GM12878 (cell line): ENCODE measurements around the gene RNU5B-1. TPM values are rescaled to one million over a fixed set of nuclear protein-coding genes. Genes with fewer than 3 reads are reported as not detected.

Experiments
- ATAC-seq: fragments of 200-7000 bp; cut with Tn5 transposase; 3 replicates; pipeline ENCODE4 v1.9.1; 2020; ENCODE audit warnings: mild to moderate bottlenecking, moderate library complexity
- BruUV-seq: library from RNA; stranded (reverse); fragments of 400-500 nt; replicated peaks from 2 replicates; lab custom pipeline; 2021; lab: Mats Ljungman, UMichigan
- CTCF ChIA-PET: fragments of 300-600 bp; sonication (Branson Sonifier 250); formaldehyde crosslinking; extraction: SDS; loops from one replicate; lab custom pipeline; 2021; ENCODE audit warnings: inconsistent platforms; lab: Yijun Ruan, JAX
- POLR2A ChIA-PET: fragments of 350-600 bp; formaldehyde crosslinking; extraction: SDS; loops from one replicate; lab custom pipeline; 2021; ENCODE audit warnings: inconsistent platforms; lab: Charles Lee
- RAD21 ChIA-PET: fragments of 300-600 bp; sonication (Branson Sonifier 250); formaldehyde crosslinking; loops from one replicate; lab custom pipeline; 2023; ENCODE audit warnings: antibody characterized with exemption; ENCODE audit not compliant: unreplicated experiment; lab: Charles Lee
- SMC1A ChIA-PET: fragments of 300-600 bp; sonication (Branson Sonifier 250); formaldehyde crosslinking; loops from one replicate; lab custom pipeline; 2023; ENCODE audit not compliant: unreplicated experiment, uncharacterized antibody; lab: Charles Lee
- DNase-seq: peaks from one replicate; pipeline ENCODE4 v3.0.0-alpha.2; 2011; ENCODE audit warnings: low read depth, low spot score
- FAIRE-seq: peaks from 3 replicates; lab custom pipeline; 2011; peaks lifted over from hg19 to GRCh38; lab: Jason Lieb, UNC
- H2AFZ ChIP-seq: 2 replicates; pipeline ENCODE4 v1.6.0; 2011; ENCODE audit warnings: low read depth, low read length, control low read depth; ENCODE audit not compliant: control insufficient read depth
- H3K27ac ChIP-seq: 2 replicates; pipeline ENCODE4 v1.5.1; 2011; ENCODE audit warnings: control low read depth; ENCODE audit not compliant: control insufficient read depth, insufficient read depth
- H3K27me3 ChIP-seq, 2 experiments: replicated peaks in 1 of 2; 2 replicates each; pipeline versions ENCODE4 v1.6.0 to v1.6.1; 2011; ENCODE audit warnings: low read length in 1 of 2; ENCODE audit not compliant: control insufficient read depth in 2 of 2, insufficient read depth in 2 of 2
- H3K36me3 ChIP-seq, 2 experiments: 2 replicates each; pipeline ENCODE4 v1.5.1; 2011; ENCODE audit warnings: low read length in 1 of 2; ENCODE audit not compliant: control insufficient read depth in 2 of 2, insufficient read depth in 2 of 2
- H3K4me1 ChIP-seq: 2 replicates; pipeline ENCODE4 v1.6.1; 2011; ENCODE audit warnings: mild to moderate bottlenecking, low read length, moderate library complexity, mixed read lengths; ENCODE audit not compliant: control insufficient read depth, insufficient read depth
- H3K4me2 ChIP-seq: 2 replicates; pipeline ENCODE4 v1.6.0; 2011; ENCODE audit warnings: control low read depth; ENCODE audit not compliant: control insufficient read depth, insufficient read depth
- H3K4me3 ChIP-seq: fragments of 200-600 bp; sonication (generic); 2 replicates; pipeline ENCODE4 v1.5.1; 2016
- H3K79me2 ChIP-seq: 2 replicates; pipeline ENCODE4 v1.6.0; 2011; ENCODE audit warnings: low read length; ENCODE audit not compliant: control insufficient read depth, insufficient read depth
- H3K9ac ChIP-seq: 2 replicates; pipeline ENCODE4 v1.8.0; 2011; ENCODE audit warnings: low read length, control low read depth, mixed read lengths; ENCODE audit not compliant: control insufficient read depth, insufficient read depth
- H3K9me3 ChIP-seq: replicated peaks from 3 replicates; pipeline ENCODE4 v1.5.1; 2011; ENCODE audit warnings: mild to moderate bottlenecking, low read length; ENCODE audit not compliant: control insufficient read depth, insufficient read depth
- H4K20me1 ChIP-seq: 2 replicates; pipeline ENCODE4 v1.6.0; 2011; ENCODE audit not compliant: control insufficient read depth, insufficient read depth
- CBFB ChIP-seq: IDR thresholded peaks from 2 replicates; pipeline ENCODE4 v1.6.1; 2016; ENCODE audit warnings: antibody characterized with exemption, low read depth
- CTCF ChIP-seq, 3 experiments: IDR thresholded peaks in 2 of 3; conservative IDR thresholded peaks in 1 of 3; 2 replicates each; pipeline ENCODE4 v1.5.1; 2011; ENCODE audit warnings: low read depth in 3 of 3, low read length in 3 of 3, mild to moderate bottlenecking in 3 of 3, control low read depth in 2 of 3, moderate library complexity in 2 of 3, inconsistent platforms in 1 of 3, mixed read lengths in 1 of 3; ENCODE audit not compliant: control insufficient read depth in 2 of 3, insufficient read depth in 1 of 3; ENCODE audit errors: extremely low read depth in 1 of 3
- EGR1 ChIP-seq, 2 experiments: IDR thresholded peaks; 1 replicate in 1 of 2; 2 replicates in 1 of 2; pipeline ENCODE4 v1.6.1; 2011 to 2012; ENCODE audit warnings: low read depth in 2 of 2, low read length in 2 of 2, borderline replicate concordance in 1 of 2, mild to moderate bottlenecking in 1 of 2, moderate library complexity in 1 of 2
- HDGF ChIP-seq: fragments of 450-650 bp; IDR thresholded peaks from 2 replicates; pipeline ENCODE4 v1.6.1; 2016; ENCODE audit warnings: antibody characterized with exemption
- IRF3 ChIP-seq: fragments of 450-650 bp; IDR thresholded peaks from 2 replicates; pipeline ENCODE4 v1.6.1; 2014; ENCODE audit warnings: mild to moderate bottlenecking
- KLF5 ChIP-seq: fragments of 450-650 bp; IDR thresholded peaks from 2 replicates; pipeline ENCODE4 v1.6.1; 2014; ENCODE audit warnings: mild to moderate bottlenecking; ENCODE audit not compliant: partially characterized antibody
- MLLT1 ChIP-seq: fragments of 450-650 bp; IDR thresholded peaks from 2 replicates; pipeline ENCODE4 v1.6.1; 2016; ENCODE audit warnings: mild to moderate bottlenecking
- NBN ChIP-seq: fragments of 450-650 bp; IDR thresholded peaks from 2 replicates; pipeline ENCODE4 v1.6.1; 2016
- RAD21 ChIP-seq: IDR thresholded peaks from 2 replicates; pipeline ENCODE4 v1.6.1; 2011; ENCODE audit warnings: mild to moderate bottlenecking, low read depth, low read length, moderate library complexity; ENCODE audit not compliant: insufficient read depth
- RB1 ChIP-seq: fragments of 450-650 bp; formaldehyde crosslinking; IDR thresholded peaks from 2 replicates; pipeline ENCODE4 v1.6.1; 2017; ENCODE audit warnings: mild to moderate bottlenecking, borderline replicate concordance
- SMC3 ChIP-seq: IDR thresholded peaks from 2 replicates; pipeline ENCODE4 v1.6.1; 2011; ENCODE audit warnings: low read length, improper control_type of control experiment, borderline replicate concordance
- TCF12 ChIP-seq: IDR thresholded peaks from 2 replicates; pipeline ENCODE4 v1.6.1; 2011; ENCODE audit warnings: low read depth, mild to moderate bottlenecking, low read length
- YY1 ChIP-seq: IDR thresholded peaks from 2 replicates; pipeline ENCODE4 v1.6.1; 2011; ENCODE audit warnings: low read depth, mild to moderate bottlenecking, low read length
- WGBS: methylation state at CpG from one replicate; pipeline ENCODE4 v1.1.6; 2016; ENCODE audit warnings: low lambda C conversion rate; ENCODE audit not compliant: insufficient replicate concordance, insufficient coverage; ENCODE audit errors: missing lambda C conversion rate; 5-methylcytosine and 5-hydroxymethylcytosine counted together
- in situ Hi-C: fragments of 300-500 bp; cut with MboI; formaldehyde crosslinking; loops from 9 replicates; pipeline ENCODE4 v1.14.3; 2018; ENCODE audit warnings: mixed read lengths
- intact Hi-C: fragments of 100-400 bp; cut with micrococcal nuclease; formaldehyde crosslinking; loops from one replicate; pipeline ENCODE4 v1.14.2; 2022; ENCODE audit not compliant: unreplicated experiment
- polyA plus RNA-seq, 11 experiments: library from polyadenylated mRNA; depleted of rRNA in 4 of 11; unstranded in 6 of 11; stranded (reverse) in 5 of 11; fragments of >200 nt; fragmentation: Nextera tagmentation in 4 of 11; fragmentation: Illumina TruSeq in 1 of 11; extraction: Ambion mirVana in 4 of 11; extraction: Trizol in 1 of 11; gene quantifications; 1 replicate in 1 of 11; 2 replicates in 10 of 11; pipeline versions ENCODE4 v1.2.1 to v1.2.3, GENCODE V29; 2011 to 2016; ENCODE audit warnings: inconsistent platforms in 2 of 11, missing spikeins in 2 of 11, low read depth in 1 of 11
- total RNA-seq, 4 experiments: library from RNA; depleted of rRNA in 3 of 4; stranded (reverse); fragments of >200 nt in 3 of 4; fragmentation: Illumina TruSeq in 1 of 4; extraction: Trizol in 1 of 4; gene quantifications; 2 replicates each; pipeline versions ENCODE4 v1.2.1 to v1.2.3, GENCODE V29; 2013 to 2021

RNU5B-1 gene
- total and polyA plus RNA-seq, 10 of the 15 experiments (the other 5 are each of a cell fraction or from before 2014, with no cell fraction given) = 19.1 TPM; not detected in 9

GRCh38 chr15:65318870-65319356, 14.4 kb downstream of the RNU5B-1 start:
- H3K36me3 ChIP-seq = no peaks in the 10 kb centered on the region
- ChIA-PET POLR2A (interaction anchor here (0.6 kb wide), 1 partner anchor 127 kb away, joined by 4 read pairs; no protein-coding TSS in a partner anchor), SMC1A (interaction anchor here (0.6 to 5.2 kb wide), 7 partner anchors 14 to 1033 kb away, joined by 3 to 31 read pairs (median 3); partner anchors contain the start of gene RNU5B-1), CTCF (interaction anchor here (0.7 to 6.2 kb wide), 17 partner anchors 11 to 285 kb away, joined by 3 to 105 read pairs (median 4); no protein-coding TSS in a partner anchor), RAD21 (interaction anchor here (0.6 to 5.1 kb wide), 3 partner anchors 14 to 82 kb away, joined by 5 to 35 read pairs (median 5); partner anchors contain the start of gene RNU5B-1)
- peak; percentile 87 for FAIRE-seq
- ATAC-seq = peak; percentile 99
- no TSS peak for BruUV-seq
- WGBS = 32% methylated on average over 5 of the region's 5 CpGs
- peaks cover 0 to 2% of the 10 kb centered on the region in 2 experiments; a peak in 3 of 4 replicates for H3K27me3 ChIP-seq
- H3K9ac ChIP-seq = no peak overlapping the region
- no peaks in the 10 kb centered on the region for H4K20me1 ChIP-seq
- in situ Hi-C loops = loop anchor here (5.0 kb wide), 1 partner anchor 63 kb away; no protein-coding TSS in a partner anchor
- intact Hi-C loops = loop anchor here (1.0 kb wide), 2 partner anchors 66 to 82 kb away; no protein-coding TSS in a partner anchor
- no peak overlapping the region for H3K4me2 ChIP-seq
- no peak overlapping the region for H3K4me3 ChIP-seq
- DNase-seq = no peak
- H3K27ac ChIP-seq = no peak overlapping the region
- no peaks in the 10 kb centered on the region for H3K9me3 ChIP-seq
- H2AFZ ChIP-seq = no peak overlapping the region
- no peaks in the 10 kb centered on the region for H3K79me2 ChIP-seq
- no peak for TF ChIP-seq TCF12
- peak; percentile 92 for TF ChIP-seq SMC3
- TF ChIP-seq RAD21 = peak; percentile 87
- TF ChIP-seq KLF5 = peak; percentile 22
- 0 out of 2 replicates have a peak, but pooled peaks have one; percentile 6 for TF ChIP-seq IRF3
- no peak for TF ChIP-seq EGR1 (IDR thresholded peaks at IDR 0.05; ENCODE audit: borderline replicate concordance in 1 of 2, low read depth in 2 of 2, low read length in 2 of 2)
- 0 out of 2 replicates have a peak, but pooled peaks have one; percentile 22 for TF ChIP-seq MLLT1
- TF ChIP-seq NBN = peak; percentile 47; the same call in 1 of the 2 replicates
- TF ChIP-seq CBFB = no peak
- TF ChIP-seq YY1 = peak; percentile 87
- TF ChIP-seq HDGF = 0 out of 2 replicates have a peak, but pooled peaks have one; percentile 41
- TF ChIP-seq RB1 = peak; percentile 62; the same call in 1 of the 2 replicates
- peak; percentile 78 to 95 (median 85) for TF ChIP-seq CTCF (IDR thresholded peaks at IDR 0.05 in 2 of 3, conservative IDR thresholded peaks at IDR 0.05 in 1 of 3; ENCODE audit: control insufficient read depth in 2 of 3, extremely low read depth in 1 of 3, insufficient read depth in 1 of 3, low read depth in 3 of 3, low read length in 3 of 3)
- TF ChIP-seq, all 136 proteins: peak for 10
- no peaks in the 10 kb centered on the region for H3K4me1 ChIP-seq
